ENCODE data around the gene TRMT44. TPM values are rescaled to one million over a fixed set of nuclear protein-coding genes. Genes with fewer than 3 reads are reported as not detected.
"Not testable (repeated sequence)": the region's sequence is repeated elsewhere in the genome, so short reads cannot be mapped to it uniquely, and the experiment has no call there.

Gene TRMT44
- total RNA-seq, 1 experiment from 2014 or later = 26.8 TPM

GRCh38 chr4:8513080-8513479 is 72.5 kb downstream of the TRMT44 start:
- not testable (repeated sequence) for DNase-seq (ENCODE audit: low spot score)

GRCh38 chr4:8513931-8514330 is 73.4 kb downstream of the TRMT44 start:
- no peak for DNase-seq (ENCODE audit: low spot score)

- DNase-seq (ENCODE audit: low spot score) = no peak
Measured at GRCh38 chr4:8514391-8514790, 73.8 kb downstream of the TRMT44 start.

- no peak for DNase-seq (ENCODE audit: low spot score)
Measured at GRCh38 chr4:8515316-8516060, 74.9 kb downstream of the TRMT44 start.

GRCh38 chr4:8516061-8516573 is 75.5 kb downstream of the TRMT44 start:
- DNase-seq (ENCODE audit: low spot score) = no peak

GRCh38 chr4:8516996-8517550 is 76.5 kb downstream of the TRMT44 start:
- no peak for DNase-seq (ENCODE audit: low spot score)

GRCh38 chr4:8517946-8518345 is 77.4 kb downstream of the TRMT44 start:
- no peak for DNase-seq (ENCODE audit: low spot score)

- DNase-seq (ENCODE audit: low spot score) = no peak
Measured at GRCh38 chr4:8522160-8523120, 81.9 kb downstream of the TRMT44 start.

GRCh38 chr4:8523175-8523574 is 82.6 kb downstream of the TRMT44 start:
- DNase-seq (ENCODE audit: low spot score) = no peak

- DNase-seq (ENCODE audit: low spot score) = no peak
Measured at GRCh38 chr4:8523766-8524165, 83.2 kb downstream of the TRMT44 start.

- no peak for DNase-seq (ENCODE audit: low spot score)
Measured at GRCh38 chr4:8524595-8525382, 84.2 kb downstream of the TRMT44 start.

- no peak for DNase-seq (ENCODE audit: low spot score)
Measured at GRCh38 chr4:8525383-8526120, 85.0 kb downstream of the TRMT44 start.

Small RNAs within 50 kb of the gene (small RNA-seq; reads per million reads assigned to genes)
- gene RNA5SP152 = 5.2 reads per million, percentile 83 among the genes with 10 or more reads in this experiment

Other genes with a start within 250 kb of the TRMT44 start
- 22.6 and 32.0 TPM in 2 replicates for gene SH3TC1, start 241.5 kb upstream of the TRMT44 start, total RNA-seq (2014; rRNA removed; shearing (Covaris generic))
- not detected in 2 replicates for gene HTRA3, start 171.0 kb upstream of the TRMT44 start, total RNA-seq (2014; rRNA removed; shearing (Covaris generic))
- gene ACOX3, start 54 bp upstream of the TRMT44 start, total RNA-seq (2014; rRNA removed; shearing (Covaris generic)) = 7.5 and 9.7 TPM in 2 replicates
- gene GPR78, start 139.6 kb downstream of the TRMT44 start, total RNA-seq (2014; rRNA removed; shearing (Covaris generic)) = not detected in 2 replicates
- gene CPZ, start 152.0 kb downstream of the TRMT44 start, total RNA-seq (2014; rRNA removed; shearing (Covaris generic)) = not detected in 2 replicates